ENCODE data around the gene ZNF134.

Gene ZNF134

DNA sequence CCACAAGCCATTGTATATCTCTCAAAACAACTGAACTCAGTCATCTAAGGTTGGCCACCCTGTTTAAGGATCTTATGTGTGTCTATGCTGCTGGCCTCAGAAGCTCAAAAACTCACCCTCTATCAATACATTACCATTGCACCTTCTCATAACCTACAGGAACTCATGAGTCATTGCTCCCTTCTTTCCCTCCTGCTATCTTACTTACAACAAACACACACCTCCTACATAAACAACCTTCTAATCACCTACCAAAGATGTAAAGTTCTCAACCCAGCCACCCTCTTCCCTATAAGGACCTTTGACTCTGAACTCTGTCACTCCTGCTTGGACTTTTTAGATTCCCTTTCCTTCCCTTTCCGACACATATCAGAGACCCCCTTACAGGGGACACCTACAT lies 41.4 kb downstream of the ZNF134 start:
- Histone ChIP-seq H3K9me3 (ENCODE audit: control insufficient read depth, insufficient read depth, low read depth, low read length) (no peaks in the 10 kb centered on the region), H3K27ac (ENCODE audit: extremely low read depth, low read depth, low read length) (no peak overlapping the region), H3K36me3 (ENCODE audit: control insufficient read depth in 2 of 2, insufficient read depth in 1 of 2, low read length in 2 of 2) (peaks cover 0 to 3% of the 10 kb centered on the region in 2 experiments; a peak in 1 of 3 replicates), H3K4me3 (ENCODE audit: low read depth, low read length) (no peak overlapping the region), H3K4me1 (ENCODE audit: control insufficient read depth, insufficient read depth, low read length) (no peaks in the 10 kb centered on the region)
- POLR2A ChIA-PET: no interaction called here
- CTCF ChIA-PET: no interaction called here
- TF ChIP-seq ZNF621 (tag by site-specific recombination; IDR thresholded peaks at IDR 0.05) (no peak), MEIS1 (CRISPR knock-in tag; IDR thresholded peaks at IDR 0.05; ENCODE audit: borderline replicate concordance) (no peak)

DNA sequence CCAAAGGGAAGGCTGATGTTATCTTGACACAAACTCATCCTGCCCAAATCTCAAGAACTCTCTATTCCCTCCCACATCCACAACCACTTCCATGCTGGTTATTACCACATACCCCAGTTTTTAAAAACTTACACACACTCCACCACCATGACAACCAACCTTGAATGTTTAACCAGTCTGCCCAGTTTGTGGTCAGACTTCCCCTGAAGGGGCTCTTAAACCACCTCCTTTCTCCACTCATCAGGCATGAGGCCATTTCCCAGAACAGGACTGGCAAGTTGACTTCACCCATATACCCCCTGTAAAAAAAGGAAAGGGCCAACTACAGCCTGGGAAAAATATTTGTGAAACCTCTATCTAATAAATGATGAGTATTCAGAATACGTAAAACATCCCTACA lies 42.3 kb downstream of the ZNF134 start:
- TF ChIP-seq ZNF623 (tag by site-specific recombination; IDR thresholded peaks at IDR 0.05) (no peak), ZNF174 (tag by site-specific recombination; IDR thresholded peaks at IDR 0.05) (no peak), YY1 (tag by site-specific recombination; IDR thresholded peaks at IDR 0.05) (no peak), ZNF404 (tag by site-specific recombination; IDR thresholded peaks at IDR 0.05) (no peak), OSR2 (tag by site-specific recombination; IDR thresholded peaks at IDR 0.05) (no peak), BCL11B (tag by site-specific recombination; IDR thresholded peaks at IDR 0.05; ENCODE audit: low read depth) (no peak), ZNF24 (tag by site-specific recombination; IDR thresholded peaks at IDR 0.05) (no peak), ZNF610 (tag by site-specific recombination; IDR thresholded peaks at IDR 0.05; ENCODE audit: borderline replicate concordance) (no peak), ZFHX2 (tag by site-specific recombination; conservative IDR thresholded peaks at IDR 0.05) (no peak), ZNF274 (IDR thresholded peaks at IDR 0.05; ENCODE audit: low read length) (no peak), ZNF274 (tag by site-specific recombination; IDR thresholded peaks at IDR 0.05; ENCODE audit: borderline replicate concordance) (no peak), ZNF211 (tag by site-specific recombination; IDR thresholded peaks at IDR 0.05; ENCODE audit: low read depth) (no peak), ZNF521 (tag by site-specific recombination; IDR thresholded peaks at IDR 0.05) (no peak)
- TF ChIP-seq, protein P1, sequence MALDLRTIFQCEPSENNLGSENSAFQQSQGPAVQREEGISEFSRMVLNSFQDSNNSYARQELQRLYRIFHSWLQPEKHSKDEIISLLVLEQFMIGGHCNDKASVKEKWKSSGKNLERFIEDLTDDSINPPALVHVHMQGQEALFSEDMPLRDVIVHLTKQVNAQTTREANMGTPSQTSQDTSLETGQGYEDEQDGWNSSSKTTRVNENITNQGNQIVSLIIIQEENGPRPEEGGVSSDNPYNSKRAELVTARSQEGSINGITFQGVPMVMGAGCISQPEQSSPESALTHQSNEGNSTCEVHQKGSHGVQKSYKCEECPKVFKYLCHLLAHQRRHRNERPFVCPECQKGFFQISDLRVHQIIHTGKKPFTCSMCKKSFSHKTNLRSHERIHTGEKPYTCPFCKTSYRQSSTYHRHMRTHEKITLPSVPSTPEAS (tag by site-specific recombination; IDR thresholded peaks at IDR 0.05): no peak
- TF ChIP-seq, protein P2, sequence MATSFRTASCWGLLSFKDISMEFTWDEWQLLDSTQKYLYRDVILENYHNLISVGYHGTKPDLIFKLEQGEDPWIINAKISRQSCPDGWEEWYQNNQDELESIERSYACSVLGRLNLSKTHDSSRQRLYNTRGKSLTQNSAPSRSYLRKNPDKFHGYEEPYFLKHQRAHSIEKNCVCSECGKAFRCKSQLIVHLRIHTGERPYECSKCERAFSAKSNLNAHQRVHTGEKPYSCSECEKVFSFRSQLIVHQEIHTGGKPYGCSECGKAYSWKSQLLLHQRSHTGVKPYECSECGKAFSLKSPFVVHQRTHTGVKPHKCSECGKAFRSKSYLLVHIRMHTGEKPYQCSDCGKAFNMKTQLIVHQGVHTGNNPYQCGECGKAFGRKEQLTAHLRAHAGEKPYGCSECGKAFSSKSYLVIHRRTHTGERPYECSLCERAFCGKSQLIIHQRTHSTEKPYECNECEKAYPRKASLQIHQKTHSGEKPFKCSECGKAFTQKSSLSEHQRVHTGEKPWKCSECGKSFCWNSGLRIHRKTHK (tag by site-specific recombination; IDR thresholded peaks at IDR 0.05): no peak
- TF ChIP-seq, protein P3, sequence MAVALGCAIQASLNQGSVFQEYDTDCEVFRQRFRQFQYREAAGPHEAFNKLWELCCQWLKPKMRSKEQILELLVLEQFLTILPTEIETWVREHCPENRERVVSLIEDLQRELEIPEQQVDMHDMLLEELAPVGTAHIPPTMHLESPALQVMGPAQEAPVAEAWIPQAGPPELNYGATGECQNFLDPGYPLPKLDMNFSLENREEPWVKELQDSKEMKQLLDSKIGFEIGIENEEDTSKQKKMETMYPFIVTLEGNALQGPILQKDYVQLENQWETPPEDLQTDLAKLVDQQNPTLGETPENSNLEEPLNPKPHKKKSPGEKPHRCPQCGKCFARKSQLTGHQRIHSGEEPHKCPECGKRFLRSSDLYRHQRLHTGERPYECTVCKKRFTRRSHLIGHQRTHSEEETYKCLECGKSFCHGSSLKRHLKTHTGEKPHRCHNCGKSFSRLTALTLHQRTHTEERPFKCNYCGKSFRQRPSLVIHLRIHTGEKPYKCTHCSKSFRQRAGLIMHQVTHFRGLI (tag by site-specific recombination; IDR thresholded peaks at IDR 0.05): no peak
- TF ChIP-seq, protein P4, sequence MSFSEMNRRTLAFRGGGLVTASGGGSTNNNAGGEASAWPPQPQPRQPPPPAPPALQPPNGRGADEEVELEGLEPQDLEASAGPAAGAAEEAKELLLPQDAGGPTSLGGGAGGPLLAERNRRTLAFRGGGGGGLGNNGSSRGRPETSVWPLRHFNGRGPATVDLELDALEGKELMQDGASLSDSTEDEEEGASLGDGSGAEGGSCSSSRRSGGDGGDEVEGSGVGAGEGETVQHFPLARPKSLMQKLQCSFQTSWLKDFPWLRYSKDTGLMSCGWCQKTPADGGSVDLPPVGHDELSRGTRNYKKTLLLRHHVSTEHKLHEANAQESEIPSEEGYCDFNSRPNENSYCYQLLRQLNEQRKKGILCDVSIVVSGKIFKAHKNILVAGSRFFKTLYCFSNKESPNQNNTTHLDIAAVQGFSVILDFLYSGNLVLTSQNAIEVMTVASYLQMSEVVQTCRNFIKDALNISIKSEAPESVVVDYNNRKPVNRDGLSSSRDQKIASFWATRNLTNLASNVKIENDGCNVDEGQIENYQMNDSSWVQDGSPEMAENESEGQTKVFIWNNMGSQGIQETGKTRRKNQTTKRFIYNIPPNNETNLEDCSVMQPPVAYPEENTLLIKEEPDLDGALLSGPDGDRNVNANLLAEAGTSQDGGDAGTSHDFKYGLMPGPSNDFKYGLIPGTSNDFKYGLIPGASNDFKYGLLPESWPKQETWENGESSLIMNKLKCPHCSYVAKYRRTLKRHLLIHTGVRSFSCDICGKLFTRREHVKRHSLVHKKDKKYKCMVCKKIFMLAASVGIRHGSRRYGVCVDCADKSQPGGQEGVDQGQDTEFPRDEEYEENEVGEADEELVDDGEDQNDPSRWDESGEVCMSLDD (tag by site-specific recombination; IDR thresholded peaks at IDR 0.05): no peak
- CTCF ChIA-PET: no interaction called here
- H3K36me3 ChIP-seq (ENCODE audit: control insufficient read depth in 2 of 2, insufficient read depth in 1 of 2, low read length in 2 of 2): peaks cover 0 to 3% of the 10 kb centered on the region in 2 experiments; a peak in 1 of 3 replicates
- H3K4me3 ChIP-seq (ENCODE audit: low read depth, low read length): no peak overlapping the region
- H3K4me1 ChIP-seq (ENCODE audit: control insufficient read depth, insufficient read depth, low read length): no peaks in the 10 kb centered on the region
- H3K27ac ChIP-seq (ENCODE audit: extremely low read depth, low read depth, low read length): no peak overlapping the region
- POLR2A ChIA-PET: interaction anchor here (1.2 kb wide), 1 partner anchor 42 kb away, joined by 4 read pairs; the partner anchor contains the start of gene ZNF134
- H3K9me3 ChIP-seq (ENCODE audit: control insufficient read depth, insufficient read depth, low read depth, low read length): no peaks in the 10 kb centered on the region

All from HEK293 (cell line).